B cell (primary cell): Measurements from ENCODE around the gene RAB10. TPM values are rescaled to one million over a fixed set of nuclear protein-coding genes. Genes with fewer than 3 reads are reported as not detected.
A peak's percentile ranks its signal among the peaks of the same experiment; 100 is the strongest.

ENCODE experiments used
- ATAC-seq: fragments of 200-7000 bp; cut with Tn5 transposase; one replicate; pipeline ENCODE4 v1.10.0; 2021; ENCODE audit warnings: low read depth, mild to moderate bottlenecking, moderate number of reproducible peaks, moderate library complexity
- CTCF ChIA-PET: fragments of 350-600 bp; sonication (Branson Sonifier 250); formaldehyde crosslinking; loops from one replicate; lab custom pipeline; 2021; ENCODE audit warnings: antibody characterized with exemption, inconsistent platforms; lab: Charles Lee
- POLR2A ChIA-PET: fragments of 350-600 bp; sonication (Branson Sonifier 250); formaldehyde crosslinking; loops from one replicate; lab custom pipeline; 2021; ENCODE audit warnings: antibody characterized with exemption; lab: Charles Lee
- DNase-seq: peaks from one replicate; pipeline ENCODE4 v3.0.0; 2013
- H2AFZ ChIP-seq: 2 replicates; pipeline ENCODE4 v1.6.1; 2012; ENCODE audit warnings: mild to moderate bottlenecking, low read depth, low read length; ENCODE audit not compliant: insufficient read depth, poor library complexity, severe bottlenecking
- H3K27ac ChIP-seq, 2 donors: 1 replicate in 1 of 2; 2 replicates in 1 of 2; pipeline ENCODE4 v1.5.1; 2012 to 2013; ENCODE audit warnings: low read length in 2 of 2, mild to moderate bottlenecking in 2 of 2, moderate library complexity in 1 of 2
- H3K27me3 ChIP-seq, 4 experiments: fragments of 200-600 bp in 1 of 4; sonication (generic) in 1 of 4; replicated peaks in 1 of 4; 1 replicate in 2 of 4; 2 replicates in 2 of 4; pipeline versions ENCODE4 v1.6.1 to v1.7.0; 2013 to 2016; ENCODE audit warnings: low read length in 3 of 4, mild to moderate bottlenecking in 2 of 4, mixed read lengths in 1 of 4, moderate library complexity in 1 of 4; ENCODE audit not compliant: insufficient read depth in 4 of 4, control insufficient read depth in 3 of 4; ENCODE audit errors: control extremely low read depth in 1 of 4
- H3K36me3 ChIP-seq, 2 experiments: replicated peaks in 1 of 2; 1 replicate in 1 of 2; 2 replicates in 1 of 2; pipeline versions ENCODE4 v1.6.1 to v1.7.1; 2013; ENCODE audit warnings: low read length in 1 of 2; ENCODE audit not compliant: insufficient read depth in 2 of 2, control insufficient read depth in 1 of 2; ENCODE audit errors: control extremely low read depth in 1 of 2, extremely low read depth in 1 of 2
- H3K4me1 ChIP-seq, 2 donors: fragments of 200-600 bp in 1 of 2; sonication (generic) in 1 of 2; 1 replicate in 1 of 2; 2 replicates in 1 of 2; pipeline versions ENCODE4 v1.5.1 to v1.6.1; 2013 to 2017; ENCODE audit warnings: low read length in 2 of 2; ENCODE audit not compliant: control insufficient read depth in 2 of 2, insufficient read depth in 2 of 2
- H3K4me2 ChIP-seq: replicated peaks from 2 replicates; pipeline ENCODE3; 2012; ENCODE audit warnings: mild to moderate bottlenecking, low read depth, low read length; ENCODE audit not compliant: poor library complexity, severe bottlenecking
- H3K4me3 ChIP-seq, 5 experiments: fragments of 200-600 bp in 1 of 5; sonication (generic) in 1 of 5; 1 replicate in 3 of 5; 2 replicates in 2 of 5; pipeline versions ENCODE4 v1.5.1 to v1.7.0; 2011 to 2016; ENCODE audit warnings: low read length in 4 of 5, mild to moderate bottlenecking in 4 of 5, low read depth in 2 of 5, control low read depth in 1 of 5, moderate library complexity in 1 of 5; ENCODE audit not compliant: insufficient read depth in 1 of 5; ENCODE audit errors: control extremely low read depth in 1 of 5, extremely low read depth in 1 of 5
- H3K79me2 ChIP-seq: fragments of 200-600 bp; sonication (generic); one replicate; pipeline ENCODE4 v1.6.0; 2016; ENCODE audit warnings: low read length; ENCODE audit not compliant: control insufficient read depth, insufficient read depth
- H3K9ac ChIP-seq: fragments of 200-600 bp; sonication (generic); 2 replicates; pipeline ENCODE4 v1.6.1; 2017; ENCODE audit warnings: mild to moderate bottlenecking, low read length, moderate library complexity
- H3K9me3 ChIP-seq, 3 donors: one replicate each; pipeline versions ENCODE4 v1.6.1 to v1.7.1; 2013; ENCODE audit warnings: low read length in 2 of 3; ENCODE audit not compliant: control insufficient read depth in 2 of 3, insufficient read depth in 1 of 3; ENCODE audit errors: control extremely low read depth in 1 of 3
- H4K20me1 ChIP-seq: 2 replicates; pipeline ENCODE4 v1.6.0; 2012; ENCODE audit warnings: mild to moderate bottlenecking, low read length; ENCODE audit not compliant: insufficient read depth, control insufficient read depth, poor library complexity, severe bottlenecking
- H3K27ac Mint-ChIP-seq: one replicate; pipeline ENCODE4 v1.8.0; 2021; ENCODE audit warnings: mixed read lengths
- H3K27me3 Mint-ChIP-seq: one replicate; pipeline ENCODE4 v1.8.0; 2021; ENCODE audit warnings: mixed read lengths
- H3K4me1 Mint-ChIP-seq: one replicate; pipeline ENCODE4 v1.8.0; 2021; ENCODE audit warnings: mixed read lengths
- H3K4me3 Mint-ChIP-seq: one replicate; pipeline ENCODE4 v1.8.0; 2021; ENCODE audit warnings: mixed read lengths
- H3K9me3 Mint-ChIP-seq: one replicate; pipeline ENCODE4 v1.8.0; 2022; ENCODE audit warnings: mixed read lengths; ENCODE audit not compliant: insufficient read depth
- CTCF ChIP-seq: fragments of 200-600 bp; IDR thresholded peaks from one replicate; pipeline ENCODE4 v1.8.0; 2022; ENCODE audit warnings: antibody characterized with exemption, mild to moderate bottlenecking
- EZH2 ChIP-seq: IDR thresholded peaks from 2 replicates; pipeline ENCODE4 v1.6.1; 2012; ENCODE audit warnings: borderline replicate concordance, low read depth, mild to moderate bottlenecking, moderate library complexity, low read length; ENCODE audit not compliant: insufficient read depth, poor library complexity, severe bottlenecking
- WGBS: methylation state at CpG from one replicate; pipeline ENCODE4 v1.1.5; 2013; ENCODE audit warnings: missing lambda C conversion rate; ENCODE audit not compliant: insufficient coverage; 5-methylcytosine and 5-hydroxymethylcytosine counted together
- intact Hi-C: fragments of 100-400 bp; cut with micrococcal nuclease; formaldehyde crosslinking; loops from one replicate; pipeline ENCODE4 v1.10.0; 2022
- polyA plus RNA-seq: library from polyadenylated mRNA; depleted of rRNA; stranded (reverse); fragments of >200 nt; gene quantifications from 2 replicates; pipeline ENCODE4 v1.2.3, GENCODE V29; 2012
- total RNA-seq, 2 donors: library from RNA; stranded (reverse); fragments of 120-200 nt in 1 of 2; gene quantifications; 1 replicate in 1 of 2; 2 replicates in 1 of 2; pipeline versions ENCODE4 v1.2.3 to v1.2.4, GENCODE V29; 2013 to 2022

The RAB10 gene
- total and polyA plus RNA-seq, 2 donors (not counting 1 experiment from before 2014, with no cell fraction given): 21.7 to 66.7 TPM

GRCh38 chr2:26175466-26176278 is 141.8 kb downstream of the RAB10 start:
- Histone ChIP-seq H3K4me3 (no peak overlapping the region), H3K27me3 (peaks cover 0 to 75% (median 29%) of the 10 kb centered on the region in 4 experiments), H2AFZ (no peak overlapping the region), H3K27ac (no peak overlapping the region), H3K4me1 (peaks cover 27 to 32% of the 10 kb centered on the region in 2 donors), H3K36me3 (no peaks in the 10 kb centered on the region), H3K9ac (no peak overlapping the region), H3K4me2 (no peak overlapping the region), H3K9me3 (peaks cover 0 to 20% (median 0%) of the 10 kb centered on the region in 3 donors), H4K20me1 (no peaks in the 10 kb centered on the region), H3K79me2 (no peaks in the 10 kb centered on the region)
- H3K9me3 Mint-ChIP-seq: no peaks in the 10 kb centered on the region
- ChIA-PET POLR2A (interaction anchor here (0.6 kb wide), 1 partner anchor 18 kb away, joined by 8 read pairs; no protein-coding TSS in a partner anchor), CTCF (interaction anchor here (1.2 to 2.6 kb wide), 2 partner anchors 9 to 21 kb away, joined by 3 to 9 read pairs; no protein-coding TSS in a partner anchor)
- ATAC-seq: no peak
- H3K27me3 Mint-ChIP-seq: peaks cover 43% of the 10 kb centered on the region
- 82% methylated on average over 11 of the region's 15 CpGs for WGBS
- no peak for TF ChIP-seq CTCF
- no peak for TF ChIP-seq EZH2
- H3K4me3 Mint-ChIP-seq: peak overlapping the region; percentile 17
- no peak overlapping the region for H3K27ac Mint-ChIP-seq
- no peak for DNase-seq
- intact Hi-C loops: no loop called here
- H3K4me1 Mint-ChIP-seq: peaks cover 22% of the 10 kb centered on the region

DNA sequence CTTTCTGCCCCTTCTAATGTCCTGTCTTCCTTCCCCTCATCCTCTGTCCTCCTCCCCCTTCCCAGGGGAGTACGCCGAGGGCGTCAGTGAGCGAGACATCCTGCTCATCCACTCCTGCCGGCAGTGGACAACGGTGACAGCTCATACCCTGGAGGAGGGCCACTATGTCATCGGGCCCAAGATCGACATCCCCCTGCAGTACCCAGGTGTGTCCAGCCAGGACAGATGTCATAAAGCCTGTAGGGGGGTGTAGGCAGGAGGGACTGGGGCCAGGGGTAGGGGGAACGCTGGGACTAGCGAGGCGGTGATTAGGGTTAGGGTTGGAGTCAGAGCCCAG is 142.4 kb downstream of the RAB10 start:
- CTCF ChIA-PET: interaction anchor here (1.2 to 2.6 kb wide), 2 partner anchors 8 to 21 kb away, joined by 3 to 9 read pairs; no protein-coding TSS in a partner anchor
- peaks cover 27 to 32% of the 10 kb centered on the region in 2 donors for H3K4me1 ChIP-seq
- peak overlapping the region; percentile 17 for H3K4me3 Mint-ChIP-seq
- H3K27me3 ChIP-seq: peaks cover 0 to 69% (median 29%) of the 10 kb centered on the region in 4 experiments
- intact Hi-C loops: no loop called here
- ATAC-seq (no peak), DNase-seq (no peak)
- H3K4me2 ChIP-seq: no peak overlapping the region
- no peak overlapping the region for H3K4me3 ChIP-seq
- no peak overlapping the region for H3K27ac ChIP-seq
- POLR2A ChIA-PET: no interaction called here
- H3K36me3 ChIP-seq: no peaks in the 10 kb centered on the region
- H4K20me1 ChIP-seq: no peaks in the 10 kb centered on the region
- WGBS: 94% methylated on average over 9 of the region's 11 CpGs
- no peak overlapping the region for H3K9ac ChIP-seq
- H3K9me3 Mint-ChIP-seq: no peaks in the 10 kb centered on the region
- TF ChIP-seq EZH2: no peak
- no peak for TF ChIP-seq CTCF
- H3K27ac Mint-ChIP-seq: no peak overlapping the region
- no peak overlapping the region for H2AFZ ChIP-seq
- peaks cover 43% of the 10 kb centered on the region for H3K27me3 Mint-ChIP-seq
- peaks cover 0 to 20% (median 0%) of the 10 kb centered on the region in 3 donors for H3K9me3 ChIP-seq
- H3K79me2 ChIP-seq: no peaks in the 10 kb centered on the region
- H3K4me1 Mint-ChIP-seq: peaks cover 22% of the 10 kb centered on the region
